Fibroblast of the conjunctiva (primary cell): ENCODE measurements around the gene EPB41L4B.

Experiments
- DNase-seq: peaks from one replicate; pipeline ENCODE4 v3.0.0-alpha.2; 2010; ENCODE audit warnings: low read depth

EPB41L4B gene

GRCh38 chr9:109320331-109320741 is 523 bp downstream of the EPB41L4B start:
- no peak for DNase-seq

- no peak for DNase-seq
Observed at GRCh38 chr9:109319626-109320241, 1.1 kb downstream of the EPB41L4B start.

GRCh38 chr9:109319017-109319625 is 1.7 kb downstream of the EPB41L4B start:
- no peak for DNase-seq

GRCh38 chr9:109317979-109318741 is 2.7 kb downstream of the EPB41L4B start:
- no peak for DNase-seq

- no peak for DNase-seq
Observed at GRCh38 chr9:109317311-109317978, 3.4 kb downstream of the EPB41L4B start.

GRCh38 chr9:109316207-109316640 is 4.6 kb downstream of the EPB41L4B start:
- DNase-seq, result peak; percentile 56

- DNase-seq, result no peak
Observed at GRCh38 chr9:109315480-109316206, 5.2 kb downstream of the EPB41L4B start.

GRCh38 chr9:109314011-109314531 is 6.8 kb downstream of the EPB41L4B start:
- DNase-seq, result no peak

GRCh38 chr9:109313351-109313750 is 7.5 kb downstream of the EPB41L4B start:
- DNase-seq, result no peak

GRCh38 chr9:109312783-109313182 is 8.1 kb downstream of the EPB41L4B start:
- no peak for DNase-seq

- no peak for DNase-seq
Observed at GRCh38 chr9:109311731-109312130, 9.1 kb downstream of the EPB41L4B start.

GRCh38 chr9:109311286-109311685 is 9.6 kb downstream of the EPB41L4B start:
- DNase-seq, result no peak

- peak; percentile 37 for DNase-seq
Observed at GRCh38 chr9:109310486-109310901, 10.4 kb downstream of the EPB41L4B start.

GRCh38 chr9:109309282-109309681 is 11.6 kb downstream of the EPB41L4B start:
- DNase-seq, result no peak

- no peak for DNase-seq
Observed at GRCh38 chr9:109307380-109308240, 13.2 kb downstream of the EPB41L4B start.

- no peak for DNase-seq
Observed at GRCh38 chr9:109305801-109306200, 15.1 kb downstream of the EPB41L4B start.

- DNase-seq, result no peak
Observed at GRCh38 chr9:109304347-109304746, 16.5 kb downstream of the EPB41L4B start.

GRCh38 chr9:109303900-109304299 is 17.0 kb downstream of the EPB41L4B start:
- no peak for DNase-seq

GRCh38 chr9:109302606-109303005 is 18.3 kb downstream of the EPB41L4B start:
- no peak for DNase-seq

GRCh38 chr9:109301012-109301411 is 19.8 kb downstream of the EPB41L4B start:
- no peak for DNase-seq

GRCh38 chr9:109299891-109300290 is 21.0 kb downstream of the EPB41L4B start:
- no peak for DNase-seq
